Renal cortex interstitium (tissue), 3 donors: ENCODE data around the gene RNF41. TPM values are rescaled to one million over a fixed set of nuclear protein-coding genes. Genes with fewer than 3 reads are reported as not detected.

Source experiments
- polyA plus RNA-seq, 3 donors: library from polyadenylated mRNA; unstranded; fragments of 120-200 nt; gene quantifications; one replicate each; pipeline ENCODE4 v1.2.1, GENCODE V29; 2013; ENCODE audit not compliant: insufficient read length in 3 of 3

The RNF41 gene
- polyA plus RNA-seq, 3 donors, result 43.4 to 44.4 (median 44.1) TPM

Other genes starting within 250 kb of the RNF41 start
- 100 to 1,000 TPM; 148 to 170 (median 158) TPM for gene RAB5B, start 247.8 kb downstream of the RNF41 start, polyA plus RNA-seq
- gene SUOX, start 224.6 kb downstream of the RNF41 start, polyA plus RNA-seq, result 10 to 100 TPM; 43.0 to 54.2 (median 47.8) TPM
- 10 to 100 TPM; 16.5 to 21.1 (median 16.6) TPM for gene IKZF4, start 200.9 kb downstream of the RNF41 start, polyA plus RNA-seq
- gene RPS26, start 180.0 kb downstream of the RNF41 start, polyA plus RNA-seq, result 100 to 1,000 TPM; 121 to 498 (median 375) TPM
- 100 to 1,000 TPM in 1 of 3 donors, 10 to 100 TPM in 2; 73.5 to 119 (median 96.1) TPM for gene ERBB3, start 141.8 kb downstream of the RNF41 start, polyA plus RNA-seq
- gene PA2G4, start 117.4 kb downstream of the RNF41 start, polyA plus RNA-seq, result 100 to 1,000 TPM; 138 to 175 (median 171) TPM
- 1,000 to 10,000 TPM; 4,378 to 5,767 (median 5,294) TPM for gene RPL41, start 105.3 kb downstream of the RNF41 start, polyA plus RNA-seq
- 1 to 10 TPM; 5.1 to 6.5 (median 5.8) TPM for gene ZC3H10, start 103.7 kb downstream of the RNF41 start, polyA plus RNA-seq
- gene ESYT1, start 93.7 kb downstream of the RNF41 start, polyA plus RNA-seq, result 10 to 100 TPM; 73.7 to 87.2 (median 78.8) TPM
- 100 to 1,000 TPM; 164 to 191 (median 165) TPM for gene MYL6B, start 69.3 kb downstream of the RNF41 start, polyA plus RNA-seq
- gene MYL6, start 63.6 kb downstream of the RNF41 start, polyA plus RNA-seq, result 1,000 to 10,000 TPM; 1,550 to 2,060 (median 1,865) TPM
- gene SMARCC2, start 32.4 kb downstream of the RNF41 start, polyA plus RNA-seq, result 100 to 1,000 TPM; 130 to 141 (median 134) TPM
- 10 to 100 TPM; 27.4 to 33.1 (median 28.9) TPM for gene NABP2, start 2.4 kb upstream of the RNF41 start, polyA plus RNA-seq
- gene SLC39A5, start 8.1 kb upstream of the RNF41 start, polyA plus RNA-seq, result 10 to 100 TPM; 50.6 to 79.4 (median 62.5) TPM
- gene ANKRD52, start 36.5 kb upstream of the RNF41 start, polyA plus RNA-seq, result 10 to 100 TPM; 29.8 to 38.7 (median 34.0) TPM
- gene COQ10A, start 45.0 kb upstream of the RNF41 start, polyA plus RNA-seq, result 10 to 100 TPM; 14.4 to 22.1 (median 19.0) TPM
- gene CS, start 78.4 kb upstream of the RNF41 start, polyA plus RNA-seq, result 100 to 1,000 TPM; 192 to 212 (median 204) TPM
- 100 to 1,000 TPM; 140 to 161 (median 159) TPM for gene CNPY2, start 94.1 kb upstream of the RNF41 start, polyA plus RNA-seq
- gene PAN2, start 112.1 kb upstream of the RNF41 start, polyA plus RNA-seq, result 100 to 1,000 TPM in 1 of 3 donors, 10 to 100 TPM in 2; 82.0 to 113 (median 93.7) TPM
- 1 to 10 TPM in 1 of 3 donors, under 1 TPM in 2; 0.67 to 1.2 (median 0.78) TPM for gene IL23A, start 117.0 kb upstream of the RNF41 start, polyA plus RNA-seq
- 100 to 1,000 TPM in 1 of 3 donors, 10 to 100 TPM in 2; 84.6 to 152 (median 96.8) TPM for gene STAT2, start 138.2 kb upstream of the RNF41 start, polyA plus RNA-seq
- under 1 TPM in 2 of 3 donors, not detected in 1; 0.13 to 0.20 TPM for gene APOF, start 140.9 kb upstream of the RNF41 start, polyA plus RNA-seq
- gene TIMELESS, start 227.5 kb upstream of the RNF41 start, polyA plus RNA-seq, result 10 to 100 TPM; 37.8 to 46.6 (median 42.4) TPM
- gene MIP, start 232.7 kb upstream of the RNF41 start, polyA plus RNA-seq, result under 1 TPM; 0.26 to 0.40 (median 0.38) TPM
- 1 to 10 TPM; 4.1 to 6.6 (median 4.9) TPM for gene SPRYD4, start 246.7 kb upstream of the RNF41 start, polyA plus RNA-seq